NCI-H460 (cell line): ENCODE results near the gene LCNL1. TPM values are rescaled to one million over a fixed set of nuclear protein-coding genes. Genes with fewer than 3 reads are reported as not detected.
A peak's percentile ranks its signal among the peaks of the same experiment; 100 is the strongest.
"Not testable (repeated sequence)": the region's sequence is repeated elsewhere in the genome, so short reads cannot be mapped to it uniquely, and the experiment has no call there.

Experiments
- DNase-seq: peaks from one replicate; pipeline ENCODE4 v3.0.0-alpha.2; 2016; ENCODE audit warnings: low read depth; ENCODE audit errors: extremely low read depth
- total RNA-seq: library from RNA; depleted of rRNA; stranded (reverse); fragments of >200 nt; shearing (Covaris generic); gene quantifications from 2 replicates; pipeline ENCODE4 v1.2.3, GENCODE V29; 2014

Gene LCNL1
- total RNA-seq, 1 experiment from 2014 or later: not detected

- DNase-seq: no peak
Observed at GRCh38 chr9:136990242-136990911, 7.6 kb downstream of the LCNL1 start.

GRCh38 chr9:136991993-136992818 is 9.4 kb downstream of the LCNL1 start, which contains the start of gene PAXX:
TSS of gene PAXX (plus strand) at chr9:136992422. CDS start at chr9:136992444, 22 bp downstream.
- DNase-seq: peak; percentile 91

- DNase-seq: no peak
Observed at GRCh38 chr9:136992819-136993369, 10.1 kb downstream of the LCNL1 start.

GRCh38 chr9:136994180-136994887 is 11.5 kb downstream of the LCNL1 start:
- DNase-seq: no peak

GRCh38 chr9:136994888-136995230 is 12.1 kb downstream of the LCNL1 start:
- DNase-seq: no peak

GRCh38 chr9:136995362-136995761 is 12.6 kb downstream of the LCNL1 start:
- DNase-seq: no peak

- no peak for DNase-seq
Observed at GRCh38 chr9:136995772-136996311, 13.0 kb downstream of the LCNL1 start.

- DNase-seq: no peak
Observed at GRCh38 chr9:136996361-136997292, 13.8 kb downstream of the LCNL1 start, which contains the start of gene CLIC3. TSS of gene CLIC3 (minus strand) at chr9:136996568. CDS start at chr9:136996543, 25 bp downstream.

- DNase-seq: no peak
Observed at GRCh38 chr9:136997371-136997770, 14.6 kb downstream of the LCNL1 start.

- no peak for DNase-seq
Observed at GRCh38 chr9:136997830-136998234, 15.0 kb downstream of the LCNL1 start.

GRCh38 chr9:137000177-137000930 is 17.6 kb downstream of the LCNL1 start:
- DNase-seq: no peak

GRCh38 chr9:137001857-137002645 is 19.3 kb downstream of the LCNL1 start:
- no peak for DNase-seq

- DNase-seq: no peak
Observed at GRCh38 chr9:137002646-137003041, 19.9 kb downstream of the LCNL1 start.

GRCh38 chr9:137004285-137004684 is 21.5 kb downstream of the LCNL1 start:
- DNase-seq: not testable (repeated sequence)

- no peak for DNase-seq
Observed at GRCh38 chr9:137006116-137007003, 23.6 kb downstream of the LCNL1 start.

GRCh38 chr9:137007108-137007815 is 24.5 kb downstream of the LCNL1 start:
- no peak for DNase-seq
